ENCODE data around the gene FBP2.

GRCh38 chr9:94576131-94576530 lies 17.5 kb downstream of the FBP2 start:
- TF ChIP-seq CTCF (IDR thresholded peaks at IDR 0.05) (no peak), EZH2 (IDR thresholded peaks at IDR 0.05; ENCODE audit: borderline replicate concordance, insufficient read depth, low read depth, low read length, poor library complexity, severe bottlenecking) (no peak)

Measured in B cell (primary cell).